Activated CD4-positive, alpha-beta T cell treated with anti-CD3 and anti-CD28 coated beads for 36 hours (primary cell): ENCODE results near the gene HOXD8. TPM values are rescaled to one million over a fixed set of nuclear protein-coding genes. Genes with fewer than 3 reads are reported as not detected.
A peak's percentile ranks its signal among the peaks of the same experiment; 100 is the strongest.

Experiments used
- ATAC-seq: fragments of 200-7000 bp; cut with Tn5 transposase; one replicate; pipeline ENCODE4 v1.10.0; 2021; ENCODE audit warnings: mild to moderate bottlenecking, moderate library complexity
- CTCF ChIA-PET: fragments of 350-600 bp; sonication (Branson Sonifier 250); formaldehyde crosslinking; loops from one replicate; lab custom pipeline; 2021; ENCODE audit warnings: antibody characterized with exemption; lab: Charles Lee
- POLR2A ChIA-PET: fragments of 350-600 bp; sonication (Branson Sonifier 250); formaldehyde crosslinking; loops from one replicate; lab custom pipeline; 2021; ENCODE audit warnings: antibody characterized with exemption, inconsistent platforms; lab: Charles Lee
- DNase-seq: peaks from one replicate; pipeline ENCODE4 v3.0.0-alpha.2; 2020
- H3K27ac Mint-ChIP-seq: one replicate; pipeline ENCODE4 v1.8.0; 2021; ENCODE audit warnings: mixed read lengths
- H3K27me3 Mint-ChIP-seq: one replicate; pipeline ENCODE4 v1.8.0; 2021; ENCODE audit warnings: mixed read lengths
- H3K36me3 Mint-ChIP-seq: one replicate; pipeline ENCODE4 v1.8.0; 2021; ENCODE audit warnings: low read depth, mixed read lengths
- H3K4me1 Mint-ChIP-seq: one replicate; pipeline ENCODE4 v1.8.0; 2021; ENCODE audit warnings: mixed read lengths
- H3K4me3 Mint-ChIP-seq: one replicate; pipeline ENCODE4 v1.8.0; 2021; ENCODE audit warnings: mild to moderate bottlenecking, moderate library complexity, mixed read lengths
- H3K9me3 Mint-ChIP-seq: one replicate; pipeline ENCODE4 v1.8.0; 2021; ENCODE audit warnings: low read depth, mixed read lengths
- intact Hi-C, 2 experiments: fragments of 100-400 bp; cut with DNase I in 1 of 2; cut with micrococcal nuclease in 1 of 2; formaldehyde crosslinking; loops; one replicate each; pipeline versions ENCODE4 v1.14.2 to v1.15.1; 2022 to 2024; cut with DNase I, micrococcal nuclease
- total RNA-seq, 2 experiments: library from RNA; stranded (reverse); gene quantifications; one replicate each; pipeline ENCODE4 v1.2.3, GENCODE V29; 2021

The HOXD8 gene
- total RNA-seq, 2 experiments from 2014 or later, result not detected

DNA sequence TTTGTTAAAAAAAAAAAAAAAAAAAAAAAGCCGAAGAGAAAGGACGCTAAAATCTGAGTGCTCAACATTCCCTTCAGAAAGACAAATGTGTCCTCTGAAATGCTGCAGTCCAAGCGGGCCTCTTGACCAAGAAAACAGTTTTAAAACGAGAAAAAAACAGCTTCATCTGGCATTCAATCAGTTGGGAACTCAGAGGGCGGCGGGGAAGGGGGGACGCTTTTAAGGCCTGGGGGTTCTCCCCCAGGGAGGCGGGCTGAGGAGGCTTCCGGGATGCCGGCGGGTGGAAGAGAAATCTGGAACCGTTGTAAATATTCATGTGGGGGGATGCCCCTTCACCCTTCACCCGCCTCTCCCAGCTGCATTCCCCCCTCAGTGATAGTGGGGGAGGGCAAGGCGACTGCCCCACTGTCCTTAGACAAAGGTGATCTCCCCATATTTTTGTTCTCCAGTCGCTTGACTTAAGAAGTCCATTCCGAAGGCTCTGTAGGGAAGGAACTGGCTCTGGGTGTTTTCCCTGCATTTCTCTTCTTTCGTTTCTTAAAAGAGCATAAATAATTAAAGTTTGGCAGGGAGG lies 25.7 kb upstream of the HOXD8 start:
- H3K27me3 Mint-ChIP-seq, result peaks cover 75% of the 10 kb centered on the region
- ATAC-seq, result no peak
- H3K9me3 Mint-ChIP-seq, result no peaks in the 10 kb centered on the region
- POLR2A ChIA-PET, result no interaction called here
- intact Hi-C loops, result no loop called here
- H3K36me3 Mint-ChIP-seq, result no peaks in the 10 kb centered on the region
- H3K4me3 Mint-ChIP-seq, result no peak overlapping the region
- CTCF ChIA-PET, result interaction anchor here (0.7 kb wide), 2 partner anchors 10 to 150 kb away, joined by 3 read pairs; no protein-coding TSS in a partner anchor
- no peak for DNase-seq
- H3K27ac Mint-ChIP-seq, result no peak overlapping the region
- H3K4me1 Mint-ChIP-seq, result peaks cover 20% of the 10 kb centered on the region

DNA sequence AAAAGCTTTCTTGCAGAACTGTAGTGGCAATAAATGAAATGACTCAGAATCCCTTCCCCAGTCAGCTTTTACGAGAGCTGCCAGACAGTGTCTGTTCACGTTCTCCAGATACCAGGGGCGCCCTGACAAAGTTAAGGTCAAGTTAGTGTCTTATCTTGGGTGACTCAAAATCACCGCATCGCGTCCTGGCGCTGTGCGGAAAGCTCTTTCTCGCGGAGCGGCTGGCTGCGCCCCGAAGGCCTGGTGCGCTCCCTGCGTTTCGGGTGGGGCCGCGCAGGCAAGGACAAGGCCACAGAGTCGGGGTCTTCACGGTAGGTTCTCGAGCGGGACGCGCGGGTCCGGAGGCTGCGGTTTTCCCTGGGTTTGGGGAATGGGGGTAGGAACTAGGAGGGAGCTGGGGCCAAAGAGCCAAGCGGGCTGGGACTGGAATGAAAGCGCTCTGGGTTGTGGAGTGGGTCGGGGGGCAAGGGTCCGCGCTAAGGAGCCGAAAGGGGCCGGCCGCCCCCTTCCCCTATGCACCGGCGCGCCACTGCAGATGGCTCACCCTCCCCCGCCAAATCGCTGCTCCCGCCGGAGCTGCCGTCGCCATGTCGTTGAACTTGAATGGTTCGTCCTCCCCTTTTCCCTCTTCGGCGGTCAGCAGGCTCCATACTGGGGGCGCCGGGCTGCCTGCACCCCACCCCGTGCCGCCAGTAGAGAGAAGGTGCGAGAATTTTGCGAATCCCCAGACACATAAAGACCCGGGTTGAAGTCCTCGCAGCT lies 25.0 kb upstream of the HOXD8 start:
- DNase-seq (no peak), ATAC-seq (no peak)

DNA sequence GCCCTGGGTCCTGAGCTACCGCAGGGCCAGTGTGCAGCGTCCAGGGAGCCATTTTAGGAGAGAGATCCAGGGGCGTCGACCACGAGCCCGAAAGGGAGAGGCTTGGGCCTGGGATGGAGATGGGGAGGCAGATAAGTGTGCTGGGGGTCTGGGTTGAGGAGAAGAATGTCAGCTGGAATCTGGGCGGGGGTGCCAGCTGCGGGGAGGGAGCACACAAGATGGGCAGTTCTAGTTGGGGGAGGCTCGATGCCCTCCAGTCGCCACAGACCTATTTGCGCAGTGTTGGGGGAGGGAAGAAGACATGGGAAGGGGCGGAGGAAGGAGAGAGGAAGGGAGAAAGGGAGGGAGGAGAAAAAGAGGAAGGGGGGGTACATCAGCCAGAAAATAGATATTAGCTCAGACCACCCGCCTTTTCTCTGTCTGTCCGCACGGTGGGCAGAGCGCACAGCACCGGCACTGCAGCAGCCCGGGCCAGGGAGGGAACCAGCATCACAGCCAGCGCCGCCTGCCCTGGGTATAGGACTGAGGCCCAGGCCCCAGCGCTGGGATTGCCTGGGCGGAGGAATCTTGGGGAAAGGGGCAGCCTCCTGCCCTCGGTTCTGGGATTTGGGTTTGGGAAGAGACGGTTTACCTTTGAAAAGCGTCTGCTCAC lies 24.3 kb upstream of the HOXD8 start:
- no peak overlapping the region for H3K4me3 Mint-ChIP-seq
- no peak overlapping the region for H3K27ac Mint-ChIP-seq
- H3K27me3 Mint-ChIP-seq, result peaks cover 80% of the 10 kb centered on the region
- ATAC-seq, result no peak
- intact Hi-C loops, result no loop called here
- DNase-seq, result no peak
- CTCF ChIA-PET, result interaction anchor here (0.8 to 1.0 kb wide), 2 partner anchors 38 to 415 kb away, joined by 3 read pairs; no protein-coding TSS in a partner anchor
- H3K9me3 Mint-ChIP-seq, result no peaks in the 10 kb centered on the region
- POLR2A ChIA-PET, result no interaction called here
- no peaks in the 10 kb centered on the region for H3K36me3 Mint-ChIP-seq
- H3K4me1 Mint-ChIP-seq, result peaks cover 23% of the 10 kb centered on the region

More for the DNA sequence above, 25.0 kb upstream of the HOXD8 start:
- Mint-ChIP-seq H3K4me3 (no peak overlapping the region), H3K27me3 (peaks cover 75% of the 10 kb centered on the region), H3K4me1 (peaks cover 23% of the 10 kb centered on the region), H3K9me3 (no peaks in the 10 kb centered on the region), H3K36me3 (no peaks in the 10 kb centered on the region), H3K27ac (no peak overlapping the region)
- ChIA-PET POLR2A (no interaction called here), CTCF (interaction anchor here (0.7 to 1.0 kb wide), 4 partner anchors 9 to 415 kb away, joined by 3 read pairs; no protein-coding TSS in a partner anchor)
- intact Hi-C loops, result no loop called here

DNA sequence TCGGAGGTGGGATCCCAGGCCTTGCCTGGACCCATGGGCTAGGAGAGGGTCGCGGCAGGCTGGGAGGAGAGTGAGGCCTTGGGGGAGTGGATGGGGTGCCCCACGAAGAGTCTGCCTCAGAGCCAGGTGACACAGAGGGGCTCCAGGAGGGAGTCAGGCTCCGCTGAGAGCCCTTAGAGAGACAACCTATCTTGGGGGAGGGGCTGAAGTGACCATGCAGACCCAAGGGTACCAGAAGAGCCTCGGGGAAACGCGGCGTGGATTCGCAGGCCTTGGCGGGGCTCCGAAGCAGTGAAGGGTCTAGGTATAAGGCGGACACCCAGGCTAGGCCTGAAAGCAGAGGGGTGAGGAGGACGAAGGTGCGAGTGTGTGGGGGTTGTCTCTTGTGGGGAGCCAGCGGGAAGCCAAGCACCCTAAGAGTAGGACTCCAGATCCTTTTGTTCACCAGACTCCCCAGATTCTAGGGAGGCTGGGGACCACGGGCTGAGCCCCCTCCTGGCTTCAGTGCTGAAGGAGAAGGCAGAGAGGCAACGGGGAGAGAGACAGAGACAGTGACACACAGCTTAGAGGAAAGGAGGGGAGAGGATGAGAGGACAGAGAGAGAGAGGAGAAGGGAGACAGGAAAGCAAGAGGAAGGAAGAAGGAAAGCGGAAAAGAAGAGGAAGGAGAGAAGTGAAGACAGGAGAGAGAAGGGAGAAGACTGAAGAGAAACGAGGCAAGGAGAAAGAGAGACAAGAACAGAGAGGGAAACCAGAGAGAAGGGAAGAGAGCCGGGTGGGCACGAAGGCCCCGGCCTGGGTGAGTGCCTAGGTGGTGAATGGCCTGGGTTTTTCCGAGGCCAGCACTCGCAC lies 23.6 kb upstream of the HOXD8 start:
- Mint-ChIP-seq H3K4me3 (peak overlapping the region; percentile 29), H3K4me1 (peaks cover 23% of the 10 kb centered on the region), H3K9me3 (no peaks in the 10 kb centered on the region), H3K27me3 (peaks cover 80% of the 10 kb centered on the region), H3K36me3 (no peaks in the 10 kb centered on the region), H3K27ac (no peak overlapping the region)
- POLR2A ChIA-PET, result no interaction called here
- no peak for DNase-seq
- ATAC-seq, result no peak
- CTCF ChIA-PET, result interaction anchor here (0.8 kb wide), 1 partner anchor 38 kb away, joined by 3 read pairs; no protein-coding TSS in a partner anchor
- intact Hi-C loops, result loop anchor here in 1 of 2 experiments (2.0 kb wide), 1 partner anchor 17 kb away; the partner anchor contains the start of gene HOXD9

DNA sequence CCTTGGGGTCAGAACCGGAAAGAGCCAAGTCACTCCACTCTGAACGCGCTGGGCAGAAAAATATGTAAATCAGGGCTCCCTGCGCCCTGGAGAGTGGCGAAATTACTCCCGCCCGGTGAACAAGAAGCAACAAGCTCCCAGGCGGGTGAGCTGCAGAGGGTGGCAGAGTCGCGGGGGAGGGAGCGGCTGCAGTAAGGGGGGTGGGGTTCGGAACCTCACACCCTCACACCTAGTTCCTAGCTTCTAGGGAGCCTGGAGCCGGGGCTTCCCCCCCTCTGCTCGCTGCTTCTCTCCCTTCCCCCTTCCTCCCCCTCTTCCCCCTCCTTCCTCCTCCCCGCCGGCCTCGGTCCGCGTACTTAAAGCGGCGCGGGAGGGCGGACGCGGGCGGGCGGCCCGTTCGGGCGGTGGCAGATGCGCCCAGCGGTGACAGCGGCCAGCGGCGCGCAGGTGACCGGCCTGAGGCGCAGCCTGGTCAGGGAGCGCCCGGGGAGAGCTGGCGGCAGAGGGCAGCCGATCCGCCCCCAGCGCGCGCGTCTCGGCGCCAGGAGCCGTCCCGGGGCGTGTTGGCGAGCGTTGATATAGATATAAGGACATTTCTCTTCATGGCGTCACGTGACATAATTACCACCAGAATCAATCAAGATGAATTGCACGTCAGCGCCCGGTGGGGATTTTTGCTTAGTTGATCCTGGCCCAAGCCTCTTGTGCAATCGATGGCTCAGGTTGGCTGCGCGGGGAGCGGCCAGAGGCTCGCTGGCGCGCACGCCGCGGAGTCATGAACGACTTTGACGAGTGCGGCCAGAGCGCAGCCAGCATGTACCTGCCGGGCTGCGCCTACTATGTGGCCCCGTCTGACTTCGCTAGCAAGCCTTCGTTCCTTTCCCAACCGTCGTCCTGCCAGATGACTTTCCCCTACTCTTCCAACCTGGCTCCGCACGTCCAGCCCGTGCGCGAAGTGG lies 22.6 kb upstream of the HOXD8 start, which contains the start of gene HOXD11:
Gene HOXD11 (plus strand): TSS at position 700 of the 959 bp plus-strand sequence. CDS start 76 bp downstream, at position 776.
- peak within 1 kb of the TSS; percentile 51 for H3K4me3 Mint-ChIP-seq
- DNase-seq (no peak), ATAC-seq (peak; percentile 35)
- peaks cover 80% of the 10 kb centered on the region for H3K27me3 Mint-ChIP-seq
- ChIA-PET CTCF (no interaction called here), POLR2A (no interaction called here)
- intact Hi-C loops, result loop anchor here in 1 of 2 experiments (2.0 kb wide), 1 partner anchor 16 kb away; the partner anchor contains the start of gene HOXD9
- H3K4me1 Mint-ChIP-seq, result peaks cover 25% of the 10 kb centered on the region
- H3K36me3 Mint-ChIP-seq, result no peaks in the 10 kb centered on the region
- no peaks in the 10 kb centered on the region for H3K9me3 Mint-ChIP-seq
- no peak within 1 kb of the TSS for H3K27ac Mint-ChIP-seq

DNA sequence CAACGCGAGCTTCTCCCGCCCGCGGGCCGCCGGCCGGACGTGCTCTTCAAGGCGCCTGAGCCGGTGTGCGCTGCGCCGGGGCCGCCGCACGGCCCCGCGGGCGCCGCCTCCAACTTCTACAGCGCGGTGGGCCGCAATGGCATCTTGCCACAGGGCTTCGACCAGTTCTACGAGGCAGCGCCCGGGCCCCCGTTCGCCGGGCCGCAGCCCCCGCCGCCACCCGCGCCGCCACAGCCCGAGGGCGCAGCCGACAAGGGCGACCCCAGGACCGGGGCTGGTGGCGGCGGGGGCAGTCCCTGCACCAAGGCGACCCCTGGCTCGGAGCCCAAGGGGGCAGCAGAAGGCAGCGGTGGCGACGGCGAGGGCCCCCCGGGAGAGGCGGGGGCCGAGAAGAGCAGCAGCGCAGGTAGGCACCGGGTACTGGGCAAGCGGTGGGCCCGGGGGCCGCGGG lies 21.7 kb upstream of the HOXD8 start:
- ATAC-seq (no peak), DNase-seq (no peak)
- Mint-ChIP-seq H3K9me3 (no peaks in the 10 kb centered on the region), H3K36me3 (no peaks in the 10 kb centered on the region), H3K4me1 (peaks cover 25% of the 10 kb centered on the region), H3K27ac (no peak overlapping the region), H3K27me3 (peaks cover 77% of the 10 kb centered on the region), H3K4me3 (no peak overlapping the region)
- POLR2A ChIA-PET, result no interaction called here
- intact Hi-C loops, result loop anchor here in 1 of 2 experiments (2.0 kb wide), 1 partner anchor 15 kb away; the partner anchor contains the start of gene HOXD9
- CTCF ChIA-PET, result no interaction called here

DNA sequence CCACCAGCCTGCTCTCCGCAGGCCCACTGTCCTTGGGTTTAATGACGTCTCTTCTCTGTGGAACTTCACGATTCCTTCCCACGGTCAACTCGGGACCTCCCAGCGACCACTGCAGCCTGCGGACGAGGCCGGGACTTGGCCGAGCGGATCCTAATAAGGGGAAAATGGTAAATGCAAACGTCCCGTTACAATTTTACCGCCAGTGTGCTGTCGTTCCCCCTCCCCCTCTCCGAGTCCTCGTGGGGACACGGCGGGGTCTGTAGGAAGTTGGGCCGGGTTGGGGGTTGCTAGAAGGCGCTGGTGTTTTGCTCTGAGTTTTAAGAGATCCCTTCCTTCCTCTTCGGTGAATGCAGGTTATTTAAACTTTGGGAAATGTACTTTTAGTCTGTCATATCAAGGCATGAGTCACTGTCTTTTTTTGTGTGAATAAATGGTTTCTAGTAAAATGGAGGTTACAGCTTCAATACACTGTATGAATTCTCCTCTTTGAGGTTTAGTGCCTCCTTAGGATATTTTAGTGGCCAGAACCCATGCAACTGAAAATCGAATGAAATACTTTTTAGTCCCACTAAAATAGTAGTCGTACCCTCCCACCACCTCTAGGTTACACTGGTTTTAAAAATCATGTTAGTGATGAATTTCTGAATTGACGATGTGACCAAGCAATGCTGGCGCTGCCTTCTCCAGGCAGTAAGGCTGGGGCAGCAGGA lies 20.2 kb upstream of the HOXD8 start:
- Mint-ChIP-seq H3K4me1 (peaks cover 24% of the 10 kb centered on the region), H3K9me3 (no peaks in the 10 kb centered on the region), H3K36me3 (no peaks in the 10 kb centered on the region), H3K27me3 (peaks cover 79% of the 10 kb centered on the region), H3K27ac (no peak overlapping the region), H3K4me3 (no peak overlapping the region)
- no peak for DNase-seq
- ChIA-PET CTCF (interaction anchor here (0.9 to 2.7 kb wide), 3 partner anchors 12 to 18 kb away, joined by 3 to 20 read pairs (median 19); no protein-coding TSS in a partner anchor), POLR2A (no interaction called here)
- intact Hi-C loops, result no loop called here
- no peak for ATAC-seq

DNA sequence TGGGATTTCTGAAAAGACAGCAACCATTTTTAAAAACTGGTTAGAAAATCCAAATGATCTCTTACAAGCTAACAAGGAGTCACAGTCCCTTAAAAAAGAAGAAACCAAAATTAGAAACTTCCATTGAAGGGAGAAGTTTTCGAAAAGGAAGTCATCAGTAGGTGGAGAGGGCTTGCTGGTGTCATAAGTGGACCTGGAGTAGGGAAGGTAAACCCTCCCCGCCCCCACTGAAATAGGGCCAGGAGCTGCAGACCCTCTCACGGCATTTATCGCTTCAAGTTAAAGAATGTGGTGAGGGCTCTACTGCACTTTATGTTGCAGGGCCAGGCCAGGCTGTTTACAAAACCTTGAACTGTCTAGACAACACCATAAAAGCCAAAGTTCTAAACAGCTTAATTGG lies 19.6 kb upstream of the HOXD8 start:
- ChIA-PET CTCF (interaction anchor here (0.5 to 2.7 kb wide), 9 partner anchors 11 to 1039 kb away, joined by 3 to 20 read pairs (median 3); no protein-coding TSS in a partner anchor), POLR2A (no interaction called here)
- no peaks in the 10 kb centered on the region for H3K36me3 Mint-ChIP-seq
- DNase-seq, result no peak
- H3K9me3 Mint-ChIP-seq, result no peaks in the 10 kb centered on the region
- H3K4me1 Mint-ChIP-seq, result peaks cover 19% of the 10 kb centered on the region
- no peak for ATAC-seq
- intact Hi-C loops, result loop anchor here in 1 of 2 experiments (5.0 kb wide), 2 partner anchors 33 to 52 kb away; no protein-coding TSS in a partner anchor
- H3K27me3 Mint-ChIP-seq, result peaks cover 76% of the 10 kb centered on the region
- no peak overlapping the region for H3K4me3 Mint-ChIP-seq
- H3K27ac Mint-ChIP-seq, result no peak overlapping the region
